Common myeloid progenitor, CD34-positive (primary cell): Measurements from ENCODE around the gene CEL.

Source experiments
- CTCF ChIA-PET: fragments of 350-600 bp; sonication (Branson Sonifier 250); formaldehyde crosslinking; loops from one replicate; lab custom pipeline; 2021; ENCODE audit warnings: antibody characterized with exemption; lab: Charles Lee
- POLR2A ChIA-PET: fragments of 350-600 bp; sonication (Branson Sonifier 250); formaldehyde crosslinking; loops from one replicate; lab custom pipeline; 2021; ENCODE audit warnings: antibody characterized with exemption; lab: Charles Lee
- DNase-seq, 3 donors: peaks; one replicate each; pipeline versions ENCODE4 v3.0.0 to v3.0.0-alpha.2; 2013
- H3K27ac ChIP-seq, 2 experiments: 1 replicate in 1 of 2; 2 replicates in 1 of 2; pipeline ENCODE4 v1.7.0; 2013; ENCODE audit warnings: inconsistent platforms in 2 of 2, low read length in 2 of 2, mild to moderate bottlenecking in 2 of 2, low read depth in 1 of 2, moderate library complexity in 1 of 2; ENCODE audit not compliant: severe bottlenecking in 2 of 2, insufficient read depth in 1 of 2, poor library complexity in 1 of 2
- H3K27me3 ChIP-seq, 5 experiments: replicated peaks in 2 of 5; 1 replicate in 3 of 5; 2 replicates in 2 of 5; pipeline versions ENCODE4 v1.6.1 to v1.7.0; 2013; ENCODE audit warnings: low read length in 4 of 5, mild to moderate bottlenecking in 2 of 5, moderate library complexity in 2 of 5, inconsistent platforms in 1 of 5; ENCODE audit not compliant: insufficient read depth in 5 of 5, control insufficient read depth in 4 of 5
- H3K36me3 ChIP-seq, 4 experiments: 1 replicate in 2 of 4; 2 replicates in 2 of 4; pipeline versions ENCODE4 v1.6.1 to v1.7.0; 2013; ENCODE audit warnings: low read length in 3 of 4, control low read depth in 1 of 4, mild to moderate bottlenecking in 1 of 4; ENCODE audit not compliant: control insufficient read depth in 4 of 4, insufficient read depth in 4 of 4
- H3K4me1 ChIP-seq, 4 experiments: 1 replicate in 3 of 4; 2 replicates in 1 of 4; pipeline versions ENCODE4 v1.6.1 to v1.7.1; 2013; ENCODE audit warnings: low read length in 3 of 4, mild to moderate bottlenecking in 3 of 4, control low read depth in 1 of 4, inconsistent platforms in 1 of 4, moderate library complexity in 1 of 4; ENCODE audit not compliant: control insufficient read depth in 4 of 4, insufficient read depth in 4 of 4; ENCODE audit errors: control extremely low read depth in 1 of 4
- H3K4me3 ChIP-seq, 7 experiments: 1 replicate in 4 of 7; 2 replicates in 3 of 7; pipeline versions ENCODE4 v1.5.1 to v1.7.0; 2013; ENCODE audit warnings: mild to moderate bottlenecking in 7 of 7, low read length in 6 of 7, moderate library complexity in 6 of 7, inconsistent platforms in 2 of 7, low read depth in 2 of 7, control low read depth in 1 of 7; ENCODE audit not compliant: insufficient read depth in 4 of 7, control insufficient read depth in 1 of 7; ENCODE audit errors: extremely low read depth in 1 of 7
- H3K9me3 ChIP-seq, 5 experiments: 1 replicate in 4 of 5; 2 replicates in 1 of 5; pipeline versions ENCODE4 v1.6.1 to v1.7.1; 2013; ENCODE audit warnings: low read length in 4 of 5, mild to moderate bottlenecking in 2 of 5, inconsistent platforms in 1 of 5, low read depth in 1 of 5, moderate library complexity in 1 of 5; ENCODE audit not compliant: control insufficient read depth in 4 of 5, insufficient read depth in 2 of 5; ENCODE audit errors: control extremely low read depth in 1 of 5
- WGBS: methylation state at CpG from one replicate; pipeline ENCODE4 v1.1.5; 2013; ENCODE audit not compliant: insufficient coverage; 5-methylcytosine and 5-hydroxymethylcytosine counted together

Gene CEL

DNA sequence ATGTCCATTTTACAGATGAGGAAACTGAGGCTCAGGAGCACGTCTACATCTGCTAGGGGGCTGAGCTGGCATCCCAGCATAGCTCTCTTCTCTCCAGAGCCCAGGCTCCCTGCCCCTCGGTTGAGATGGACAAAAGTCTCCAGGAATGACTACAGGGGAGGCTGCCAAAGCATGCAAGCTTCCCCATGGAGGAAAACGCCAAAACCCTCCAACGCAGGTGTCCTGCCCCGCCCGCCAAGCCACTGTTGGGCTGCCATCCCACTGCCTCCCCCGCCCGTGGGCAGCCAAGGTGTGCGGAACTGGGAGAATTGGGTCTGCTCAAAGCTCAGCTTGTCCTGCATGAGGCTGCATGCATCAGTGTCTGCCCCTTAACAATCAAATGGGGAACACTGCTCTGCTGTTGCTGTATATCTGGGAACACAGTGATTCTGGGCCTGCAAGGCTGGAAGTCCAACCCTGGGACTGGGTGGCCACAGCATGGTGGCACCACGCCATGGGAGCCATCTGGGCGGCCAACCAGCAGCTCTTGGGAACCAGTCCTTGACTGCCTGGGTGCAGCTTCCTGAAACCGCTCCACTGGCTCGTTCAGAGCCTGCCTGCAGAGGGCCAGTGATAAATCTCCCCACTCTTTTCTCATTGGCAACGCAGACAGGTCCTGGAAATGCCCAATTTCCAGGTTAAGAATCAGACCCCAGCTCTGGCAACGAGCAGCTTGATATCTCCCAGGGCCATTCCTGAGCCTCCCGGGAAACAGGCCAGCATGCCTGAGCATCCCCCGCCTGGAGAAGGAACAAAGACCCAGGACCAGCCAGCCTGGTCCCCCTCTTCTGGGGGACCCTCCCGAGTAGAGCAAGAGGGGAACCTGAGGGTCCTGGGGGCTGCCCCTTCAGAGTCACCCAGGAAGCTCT lies 55.7 kb downstream of the CEL start:
- DNase-seq: no peak
- Histone ChIP-seq H3K36me3 (peaks cover 0 to 16% (median 3%) of the 10 kb centered on the region in 4 experiments), H3K4me1 (peaks cover 2 to 95% (median 86%) of the 10 kb centered on the region in 4 experiments), H3K9me3 (no peaks in the 10 kb centered on the region), H3K4me3 (no peak overlapping the region), H3K27ac (no peak overlapping the region), H3K27me3 (no peaks in the 10 kb centered on the region)
- 87% methylated on average over 17 of the region's 18 CpGs for WGBS
- CTCF ChIA-PET: interaction anchor here (0.6 to 22.2 kb wide), 10 partner anchors 8 to 77 kb away, joined by 3 to 445 read pairs (median 6); no protein-coding TSS in a partner anchor
- POLR2A ChIA-PET: interaction anchor here (1.3 to 12.6 kb wide), 6 partner anchors 9 to 28 kb away, joined by 3 to 111 read pairs (median 4); no protein-coding TSS in a partner anchor

DNA sequence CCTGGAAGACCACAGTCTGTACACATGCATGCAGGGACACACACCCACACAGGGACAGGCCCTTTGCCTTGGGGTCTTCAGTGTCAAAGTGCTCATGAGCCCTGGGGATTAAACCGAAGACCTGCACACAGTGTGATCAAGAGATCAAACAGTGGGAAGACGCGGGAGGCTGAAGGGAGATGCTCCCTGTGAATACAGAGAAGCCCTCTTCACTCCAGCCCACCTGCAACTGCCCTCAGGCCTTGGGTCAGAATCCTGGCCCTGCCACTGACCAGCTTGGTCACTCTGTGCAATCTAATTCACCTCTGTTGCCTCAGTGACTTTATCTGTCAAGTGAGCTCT lies 56.4 kb downstream of the CEL start:
- no peaks in the 10 kb centered on the region for H3K27me3 ChIP-seq
- peaks cover 2 to 95% (median 86%) of the 10 kb centered on the region in 4 experiments for H3K4me1 ChIP-seq
- no peaks in the 10 kb centered on the region for H3K9me3 ChIP-seq
- CTCF ChIA-PET: interaction anchor here (0.8 to 22.2 kb wide), 10 partner anchors 8 to 77 kb away, joined by 3 to 445 read pairs (median 6); no protein-coding TSS in a partner anchor
- POLR2A ChIA-PET: interaction anchor here (1.3 to 12.6 kb wide), 6 partner anchors 10 to 28 kb away, joined by 3 to 111 read pairs (median 4); no protein-coding TSS in a partner anchor
- WGBS: no CpG with 5 or more reads among the region's 3 CpGs
- no peak overlapping the region for H3K27ac ChIP-seq
- no peak for DNase-seq
- H3K4me3 ChIP-seq: no peak overlapping the region
- peaks cover 0 to 16% (median 3%) of the 10 kb centered on the region in 4 experiments for H3K36me3 ChIP-seq

DNA sequence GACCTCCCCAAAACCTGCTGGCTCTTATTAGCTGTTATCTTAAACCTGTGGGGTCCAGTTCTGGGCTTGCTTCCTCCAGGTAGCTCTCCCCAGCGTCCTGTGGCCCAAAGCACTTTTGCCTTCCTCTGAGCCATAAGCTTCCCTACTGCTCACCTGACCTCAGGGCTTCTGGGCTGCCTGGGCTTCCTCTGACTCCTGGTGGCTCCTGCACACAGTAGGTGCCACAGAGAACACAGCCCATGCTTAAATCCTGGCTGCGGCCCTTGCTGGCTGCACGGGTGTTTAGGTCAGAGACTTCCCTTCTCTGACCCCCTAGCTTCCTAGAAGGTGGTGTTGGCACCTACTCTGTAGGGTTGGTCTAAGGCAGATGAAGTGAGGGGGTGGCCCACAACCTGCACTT lies 56.8 kb downstream of the CEL start:
- WGBS: 93% methylated on average over 3 of the region's 3 CpGs
- H3K4me3 ChIP-seq: no peak overlapping the region
- peaks cover 2 to 95% (median 86%) of the 10 kb centered on the region in 4 experiments for H3K4me1 ChIP-seq
- H3K9me3 ChIP-seq: no peaks in the 10 kb centered on the region
- H3K27ac ChIP-seq: no peak overlapping the region
- DNase-seq: no peak
- H3K36me3 ChIP-seq: peaks cover 0 to 16% (median 3%) of the 10 kb centered on the region in 4 experiments
- POLR2A ChIA-PET: interaction anchor here (1.3 to 12.6 kb wide), 5 partner anchors 10 to 27 kb away, joined by 3 to 111 read pairs (median 3); no protein-coding TSS in a partner anchor
- no peaks in the 10 kb centered on the region for H3K27me3 ChIP-seq
- CTCF ChIA-PET: interaction anchor here (0.8 to 22.2 kb wide), 10 partner anchors 9 to 83 kb away, joined by 3 to 445 read pairs (median 5); no protein-coding TSS in a partner anchor

DNA sequence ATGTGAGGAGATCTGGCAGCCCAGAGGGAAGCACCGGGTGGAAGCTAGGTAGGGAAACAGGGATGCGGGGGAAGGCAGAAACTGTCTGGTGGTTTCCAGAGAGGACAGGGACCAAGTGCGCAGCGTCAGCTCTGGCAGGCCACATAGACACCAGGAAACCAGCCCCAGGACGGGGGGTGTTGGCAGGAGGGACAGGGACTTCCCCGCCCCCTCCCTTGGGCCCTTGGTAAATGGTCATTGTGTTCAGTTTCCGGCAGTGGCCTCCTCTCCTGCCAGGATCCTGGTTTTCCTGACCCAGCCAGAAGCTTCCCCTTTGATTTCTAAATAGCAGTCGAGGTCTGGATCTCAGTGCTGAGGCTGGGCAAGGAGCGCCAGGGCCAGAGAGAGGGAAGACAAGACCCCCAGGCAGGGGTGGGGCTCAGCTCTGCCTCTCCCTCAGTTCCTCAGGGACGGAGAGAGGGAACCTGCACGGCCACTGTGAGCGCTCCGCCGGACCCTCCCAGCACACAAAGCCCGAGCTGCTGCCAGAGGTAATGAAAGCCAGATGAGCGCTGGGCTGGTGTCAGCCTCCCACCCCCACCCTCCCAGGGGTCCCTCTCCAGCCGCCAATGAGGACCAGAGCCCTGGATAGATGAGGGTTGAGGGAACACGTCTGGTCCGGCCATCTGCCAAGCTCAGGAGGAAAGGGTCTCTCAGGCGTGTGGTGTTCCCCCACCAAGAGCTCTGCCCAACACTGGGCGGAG lies 57.5 kb downstream of the CEL start:
- ChIA-PET CTCF (interaction anchor here (0.8 to 22.2 kb wide), 6 partner anchors 9 to 84 kb away, joined by 3 to 445 read pairs (median 8); no protein-coding TSS in a partner anchor), POLR2A (interaction anchor here (1.3 to 12.6 kb wide), 3 partner anchors 14 to 27 kb away, joined by 3 to 111 read pairs (median 3); no protein-coding TSS in a partner anchor)
- H3K27me3 ChIP-seq: no peaks in the 10 kb centered on the region
- no peak overlapping the region for H3K27ac ChIP-seq
- no peaks in the 10 kb centered on the region for H3K9me3 ChIP-seq
- H3K4me1 ChIP-seq: peaks cover 0 to 95% (median 84%) of the 10 kb centered on the region in 4 experiments
- peaks cover 0 to 16% (median 3%) of the 10 kb centered on the region in 4 experiments for H3K36me3 ChIP-seq
- peak overlapping the region in 3 of 7 experiments; percentile 40 to 80 (median 68) for H3K4me3 ChIP-seq
- no peak for DNase-seq
- 89% methylated on average over 18 of the region's 21 CpGs for WGBS

DNA sequence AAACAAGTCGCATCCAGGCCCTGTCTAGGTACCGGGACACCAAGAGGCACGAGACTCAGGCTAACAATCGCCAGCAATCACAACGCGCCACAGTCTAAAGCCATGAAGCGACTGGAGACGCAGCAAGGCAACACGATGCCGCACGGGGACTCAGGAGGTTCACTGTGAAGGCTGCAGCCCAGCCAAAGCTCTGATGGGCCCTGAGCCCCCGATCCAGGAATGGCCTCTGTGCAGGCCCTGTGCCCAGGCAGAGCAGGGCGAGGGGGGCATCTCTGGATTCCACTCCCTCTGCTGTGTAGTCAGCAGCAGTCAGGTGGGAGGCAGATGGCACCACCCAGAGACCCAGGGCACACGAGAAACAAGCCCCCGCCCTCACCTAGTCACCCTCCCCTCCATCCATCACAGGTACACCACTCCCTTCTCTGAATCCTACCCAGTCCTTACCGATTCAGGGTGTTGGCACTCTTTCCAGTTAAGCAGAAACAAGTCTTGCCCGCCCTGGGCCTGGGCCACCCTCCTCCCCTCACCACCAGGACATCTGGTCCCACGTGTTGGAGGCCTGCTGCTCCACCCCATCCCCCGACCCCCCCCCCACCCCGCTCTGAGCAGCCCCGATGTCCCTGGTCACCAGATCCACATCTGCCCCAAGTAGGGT lies 58.2 kb downstream of the CEL start:
- 88% methylated on average over 15 of the region's 21 CpGs for WGBS
- no peak for DNase-seq
- CTCF ChIA-PET: interaction anchor here (3.1 to 22.2 kb wide), 3 partner anchors 12 to 27 kb away, joined by 9 to 445 read pairs (median 105); no protein-coding TSS in a partner anchor
- Histone ChIP-seq H3K4me3 (peak overlapping the region in 6 of 7 experiments; percentile 53 to 80 (median 70)), H3K36me3 (peaks cover 0 to 16% (median 3%) of the 10 kb centered on the region in 4 experiments), H3K9me3 (no peaks in the 10 kb centered on the region), H3K4me1 (peaks cover 0 to 95% (median 84%) of the 10 kb centered on the region in 4 experiments), H3K27ac (no peak overlapping the region), H3K27me3 (no peaks in the 10 kb centered on the region)
- POLR2A ChIA-PET: interaction anchor here (3.7 to 12.6 kb wide), 2 partner anchors 13 to 26 kb away, joined by 15 to 111 read pairs; no protein-coding TSS in a partner anchor
